ENCODE measurements around the gene FAM193A.

FAM193A gene

GRCh38 chr4:2713337-2713736, 176.9 kb downstream of the FAM193A start:
- no peak for TF ChIP-seq CTCF (IDR thresholded peaks at IDR 0.05; ENCODE audit: control insufficient read depth, insufficient read depth, low read depth, low read length, missing control alignments)
- no peak overlapping the region for H3K4me3 ChIP-seq (ENCODE audit: control insufficient read depth, low read depth, low read length)
- DNase-seq (ENCODE audit: low read depth): no peak

- no peak overlapping the region for H3K4me3 ChIP-seq (ENCODE audit: control insufficient read depth, low read depth, low read length)
- TF ChIP-seq CTCF (IDR thresholded peaks at IDR 0.05; ENCODE audit: control insufficient read depth, insufficient read depth, low read depth, low read length, missing control alignments): no peak
- DNase-seq (ENCODE audit: low read depth): no peak
Measured at GRCh38 chr4:2714061-2714770, 177.8 kb downstream of the FAM193A start.

- no peak for TF ChIP-seq CTCF (IDR thresholded peaks at IDR 0.05; ENCODE audit: control insufficient read depth, insufficient read depth, low read depth, low read length, missing control alignments)
- DNase-seq (ENCODE audit: low read depth): no peak
- H3K4me3 ChIP-seq (ENCODE audit: control insufficient read depth, low read depth, low read length): no peak overlapping the region
Measured at GRCh38 chr4:2714918-2715317, 178.5 kb downstream of the FAM193A start.

- DNase-seq (ENCODE audit: low read depth): no peak
- TF ChIP-seq CTCF (IDR thresholded peaks at IDR 0.05; ENCODE audit: control insufficient read depth, insufficient read depth, low read depth, low read length, missing control alignments): no peak
- H3K4me3 ChIP-seq (ENCODE audit: control insufficient read depth, low read depth, low read length): no peak overlapping the region
Measured at GRCh38 chr4:2715426-2715825, 179.0 kb downstream of the FAM193A start.

GRCh38 chr4:2716236-2716635, 179.8 kb downstream of the FAM193A start:
- TF ChIP-seq CTCF (IDR thresholded peaks at IDR 0.05; ENCODE audit: control insufficient read depth, insufficient read depth, low read depth, low read length, missing control alignments): no peak

GRCh38 chr4:2721586-2721985, 185.1 kb downstream of the FAM193A start:
- TF ChIP-seq CTCF (IDR thresholded peaks at IDR 0.05; ENCODE audit: control insufficient read depth, insufficient read depth, low read depth, low read length, missing control alignments): no peak
- no peak for DNase-seq (ENCODE audit: low read depth)
- no peak overlapping the region for H3K4me3 ChIP-seq (ENCODE audit: control insufficient read depth, low read depth, low read length)

More at GRCh38 chr4:2716236-2716635, 179.8 kb downstream of the FAM193A start:
- H3K4me3 ChIP-seq (ENCODE audit: control insufficient read depth, low read depth, low read length): no peak overlapping the region
- DNase-seq (ENCODE audit: low read depth): no peak

Data from AG09309 (cell line).